Forelimb muscle (tissue), 1 donor: ENCODE measurements around the gene ZNF385B. TPM values are rescaled to one million over a fixed set of nuclear protein-coding genes. Genes with fewer than 3 reads are reported as not detected.

ENCODE experiments used
- DNase-seq: peaks from one replicate; pipeline ENCODE4 v3.0.0-alpha.2; 2013; ENCODE audit warnings: low read depth
- polyA plus RNA-seq: library from polyadenylated mRNA; unstranded; fragments of 120-200 nt; gene quantifications from one replicate; pipeline ENCODE4 v1.2.1, GENCODE V29; 2013; ENCODE audit not compliant: insufficient read length

ZNF385B gene
- polyA plus RNA-seq, 1 donor = 24.5 TPM

DNA sequence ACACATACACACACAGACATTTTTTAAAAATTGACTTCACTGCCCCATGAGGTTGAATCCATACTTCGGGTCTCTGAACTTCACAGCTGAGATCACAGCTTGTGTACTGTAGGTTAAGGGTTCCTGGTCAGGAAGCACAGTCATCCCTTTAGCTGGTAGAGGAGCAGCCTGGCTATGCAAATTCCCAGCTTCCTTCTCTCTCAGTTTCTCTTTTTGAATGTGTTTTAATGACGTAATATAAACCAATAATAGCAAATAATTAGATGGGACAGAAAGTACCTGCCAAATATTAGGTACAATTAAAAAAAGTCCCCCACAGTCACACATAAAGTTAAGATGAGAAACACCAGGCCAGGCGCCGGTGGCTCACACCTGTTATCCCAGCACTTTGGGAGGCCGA lies 178.7 kb downstream of the ZNF385B start:
- no peak for DNase-seq

DNA sequence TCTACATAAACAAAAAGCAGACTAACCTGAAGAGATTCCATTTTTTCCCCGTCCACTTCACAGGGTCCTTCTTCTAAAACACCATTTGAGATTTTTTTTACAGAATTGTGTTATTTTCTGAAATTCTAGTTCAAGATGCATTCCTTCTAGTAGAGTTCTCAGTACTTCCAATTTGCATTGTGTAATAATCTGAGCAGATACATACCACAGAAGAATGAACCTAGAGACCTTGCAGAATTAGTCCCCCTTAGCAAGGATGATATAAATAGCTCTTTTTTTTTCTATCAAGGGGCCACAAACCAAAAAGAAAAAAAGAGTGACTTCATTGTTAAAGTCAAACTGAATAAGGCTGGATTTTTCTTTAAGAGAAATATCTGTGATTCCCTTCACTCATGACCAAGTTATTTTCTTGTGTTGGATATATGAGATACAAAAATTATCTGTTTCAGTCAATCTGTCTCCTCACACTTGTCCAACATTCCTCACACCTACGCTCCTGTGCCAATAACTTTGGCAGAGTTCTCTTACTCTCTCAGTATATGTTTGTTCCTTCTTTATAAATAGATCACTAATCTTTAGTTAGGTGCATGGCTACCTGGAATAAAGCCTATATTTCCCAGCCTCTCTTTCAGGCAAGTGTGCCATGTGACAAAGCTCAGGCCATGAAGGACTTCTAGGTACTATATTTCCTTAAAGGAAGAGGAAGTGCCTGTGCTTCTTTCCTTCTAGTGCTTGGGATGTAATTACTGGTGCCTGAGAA lies 183.5 kb downstream of the ZNF385B start:
- no peak for DNase-seq

DNA sequence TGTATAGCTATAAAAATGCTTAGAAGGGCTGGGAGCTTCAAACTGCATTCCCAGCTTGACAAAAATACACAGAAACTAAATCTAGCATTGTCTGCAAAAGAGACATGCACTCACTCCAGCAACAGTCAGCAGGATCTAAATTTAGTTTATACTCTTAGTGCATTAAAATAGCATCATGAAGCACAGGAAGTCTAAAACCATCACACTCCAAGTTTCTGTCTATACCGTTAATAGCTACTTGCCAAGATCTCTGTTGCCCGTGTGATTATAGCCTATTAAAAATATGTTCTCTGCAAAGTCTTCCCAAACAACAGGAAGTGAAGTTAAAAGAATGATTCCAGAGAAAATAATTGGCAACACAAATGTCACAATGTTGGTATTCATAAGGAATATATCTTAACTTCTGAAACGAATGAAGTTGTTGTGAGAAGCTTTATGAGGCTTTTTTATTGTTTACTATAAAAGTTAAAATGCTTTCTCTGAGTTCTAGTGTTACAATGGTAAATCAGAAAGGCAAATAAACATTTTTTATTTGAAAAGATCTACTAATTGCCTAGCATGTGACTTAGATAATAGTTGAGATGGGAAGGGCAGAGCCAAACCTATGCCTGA lies 184.2 kb downstream of the ZNF385B start:
- DNase-seq = peak; percentile 32

DNA sequence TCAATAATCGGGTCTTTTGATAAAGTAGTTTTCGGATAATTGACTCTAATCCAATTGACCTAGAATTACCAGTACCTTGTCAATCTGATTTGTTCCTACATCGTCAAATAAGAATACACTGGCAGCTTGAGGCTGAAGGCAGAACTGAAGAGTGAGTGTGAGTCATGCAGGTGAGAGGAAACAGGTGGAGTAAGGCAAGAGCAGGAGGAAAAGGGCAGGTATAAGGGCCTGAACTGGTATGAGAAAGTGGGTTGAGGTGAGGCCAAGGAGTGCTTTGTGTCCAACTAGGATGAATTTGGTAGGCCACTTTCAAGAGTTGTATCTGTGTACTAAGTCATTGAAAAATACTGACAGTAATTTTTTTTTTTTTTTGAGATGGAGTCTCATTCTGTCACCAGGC lies 186.0 kb downstream of the ZNF385B start:
- no peak for DNase-seq

DNA sequence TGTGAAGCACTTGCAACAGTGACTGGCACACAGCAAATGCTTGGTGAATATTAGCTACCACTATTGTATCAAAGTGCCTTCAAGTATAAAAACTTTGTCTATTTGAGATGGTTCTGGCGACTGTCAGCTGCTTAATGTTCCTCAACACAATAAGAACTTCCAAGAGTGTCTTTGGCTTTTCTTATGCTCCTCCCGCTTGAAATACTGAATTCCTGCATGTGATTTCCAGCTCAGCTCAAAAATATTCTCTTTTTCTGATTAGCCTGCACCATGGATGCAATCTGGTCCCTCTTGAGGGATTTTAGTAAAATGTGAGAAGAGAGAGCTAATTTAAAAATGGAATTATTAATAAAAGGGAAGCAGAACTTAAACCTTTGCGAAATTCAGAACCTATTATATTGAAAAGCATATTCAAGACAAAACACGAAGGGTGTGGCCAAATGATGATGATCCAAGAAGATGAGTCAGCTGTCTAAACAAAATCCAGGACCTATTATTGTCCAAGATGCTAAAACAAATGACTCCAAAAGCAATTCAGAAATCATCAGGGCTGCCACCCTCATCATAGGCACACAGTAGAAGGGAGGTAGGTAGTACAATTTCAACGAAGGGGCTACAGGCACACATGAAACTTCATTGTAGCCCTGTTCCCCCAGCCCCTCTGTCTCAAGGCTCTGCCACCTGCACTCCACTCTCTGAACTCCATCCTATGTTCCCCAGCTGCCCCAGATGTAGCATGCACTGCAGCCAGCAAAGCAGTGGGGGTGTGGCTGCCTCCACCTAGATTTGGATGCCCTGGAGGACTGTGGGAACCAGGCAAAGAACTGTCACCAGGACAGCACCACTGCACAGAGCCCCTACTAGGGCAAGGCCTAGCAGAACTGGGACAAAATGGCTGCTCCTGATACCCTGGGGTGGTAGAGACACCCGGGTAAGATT lies 190.1 kb downstream of the ZNF385B start:
- DNase-seq = no peak

DNA sequence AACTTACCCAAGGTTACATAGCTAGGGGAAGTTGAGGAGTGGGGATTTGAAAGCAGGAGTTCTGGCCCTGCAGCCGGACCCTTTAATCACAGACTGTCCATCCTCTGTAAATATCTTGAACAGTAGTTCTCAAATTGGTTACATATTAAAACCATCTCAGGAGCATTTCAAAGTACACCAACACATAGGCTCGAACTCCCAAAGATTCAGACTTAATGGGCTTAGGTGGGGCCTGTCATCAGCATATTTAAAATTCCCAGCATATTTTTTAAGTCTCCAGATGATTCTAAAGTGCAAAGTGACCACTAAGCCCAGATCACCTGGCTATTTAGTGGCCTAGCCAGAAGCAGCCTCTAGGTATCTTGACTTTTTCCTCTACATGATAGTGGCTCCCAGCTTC lies 192.2 kb downstream of the ZNF385B start:
- DNase-seq = no peak

DNA sequence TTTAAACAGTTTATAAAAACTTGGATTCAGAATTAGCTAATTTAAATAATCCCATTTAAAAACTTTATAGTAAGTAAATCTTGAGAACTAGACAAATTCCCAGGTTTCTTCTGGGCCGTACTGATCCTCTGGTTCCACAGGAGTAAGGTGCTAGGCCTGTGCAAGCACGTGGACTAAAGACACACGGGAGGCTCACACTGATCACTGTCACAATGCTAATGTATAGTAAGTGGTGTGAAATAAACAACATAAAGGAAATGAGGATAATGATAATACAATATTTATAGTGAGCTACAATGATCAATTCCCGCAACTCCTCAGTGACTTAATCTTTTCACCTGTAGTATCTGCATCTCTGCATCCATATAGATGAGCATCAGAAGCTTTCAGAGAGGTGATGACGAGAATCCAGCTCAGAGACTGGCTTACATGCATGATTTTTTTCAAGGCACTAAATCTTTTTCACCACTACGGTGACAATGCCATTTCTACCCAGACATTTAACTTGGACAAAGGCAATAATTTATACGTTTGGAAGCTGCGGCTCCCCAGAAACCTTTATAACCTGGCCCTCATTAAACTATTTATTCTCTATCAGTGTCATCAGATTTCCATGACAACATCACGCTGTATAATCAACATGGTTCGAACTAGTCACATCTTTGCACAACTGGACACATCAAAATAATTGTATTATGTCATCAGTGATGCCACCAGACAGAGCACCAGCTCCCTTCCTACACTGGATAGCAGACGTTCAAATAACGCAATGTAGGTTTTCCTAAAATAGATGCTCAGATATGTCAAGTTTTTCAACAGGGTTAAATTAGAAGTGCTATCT lies 196.2 kb downstream of the ZNF385B start:
- no peak for DNase-seq

DNA sequence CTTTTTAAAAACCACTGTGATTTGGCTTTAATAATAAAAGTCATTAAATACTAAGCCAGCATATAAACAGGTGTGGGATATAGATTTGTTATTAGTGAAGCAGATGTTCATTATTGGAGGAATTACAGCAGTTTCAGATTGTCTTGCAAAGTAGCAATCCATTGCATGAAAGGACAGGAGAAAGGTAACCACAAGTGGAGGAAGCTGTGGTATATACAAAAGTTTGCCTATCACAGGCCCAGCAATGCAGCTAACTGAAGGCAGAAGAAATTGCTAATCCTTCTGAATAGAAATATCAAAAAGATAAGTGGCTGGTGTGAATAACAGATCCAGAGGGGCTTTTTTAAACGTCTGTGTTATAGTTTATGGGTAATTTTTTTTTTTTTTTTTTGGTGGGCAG lies 199.4 kb downstream of the ZNF385B start:
- DNase-seq = no peak

DNA sequence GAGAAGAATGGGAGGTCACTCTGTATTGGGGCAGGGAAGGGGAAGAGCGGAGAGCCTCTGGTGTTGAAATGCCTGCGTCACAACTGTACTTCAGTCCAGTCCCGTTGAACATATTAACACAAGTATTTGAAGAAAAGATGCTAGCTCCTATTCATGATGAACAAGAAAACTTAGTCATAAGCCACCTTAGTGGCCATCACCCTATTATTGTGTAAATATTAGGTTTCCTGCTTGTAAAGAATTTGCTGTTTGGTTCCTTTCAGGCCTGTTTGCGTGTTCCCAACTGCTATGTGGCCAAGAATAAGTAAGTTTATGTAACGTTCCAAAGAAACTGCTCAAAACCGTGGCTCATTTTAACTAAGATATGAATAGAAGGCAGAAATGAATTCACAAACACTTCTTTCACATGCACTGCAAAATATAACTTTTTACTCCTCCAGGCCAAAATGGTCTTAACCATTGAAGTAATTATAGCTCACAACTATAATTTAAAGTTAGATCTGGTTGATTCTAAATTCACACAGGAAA lies 204.3 kb downstream of the ZNF385B start:
- DNase-seq = no peak

DNA sequence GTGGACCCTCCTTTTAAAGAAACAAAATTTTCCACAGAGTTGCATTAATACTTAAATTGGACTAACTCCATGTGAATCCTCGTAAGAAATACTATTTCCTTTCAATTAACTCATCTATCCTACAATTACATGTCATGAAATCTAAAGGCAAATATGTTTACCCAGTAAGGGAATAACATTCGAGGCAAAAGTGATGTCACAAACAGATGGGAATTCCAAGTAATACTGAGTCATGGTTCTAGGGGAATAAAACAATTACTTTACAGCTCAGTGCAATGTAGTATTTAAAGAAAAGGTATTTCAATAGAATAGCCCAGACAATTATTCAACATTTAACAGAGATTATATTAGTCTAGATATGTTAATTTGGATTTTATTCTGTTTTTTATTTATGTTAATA lies 205.8 kb downstream of the ZNF385B start:
- no peak for DNase-seq

DNA sequence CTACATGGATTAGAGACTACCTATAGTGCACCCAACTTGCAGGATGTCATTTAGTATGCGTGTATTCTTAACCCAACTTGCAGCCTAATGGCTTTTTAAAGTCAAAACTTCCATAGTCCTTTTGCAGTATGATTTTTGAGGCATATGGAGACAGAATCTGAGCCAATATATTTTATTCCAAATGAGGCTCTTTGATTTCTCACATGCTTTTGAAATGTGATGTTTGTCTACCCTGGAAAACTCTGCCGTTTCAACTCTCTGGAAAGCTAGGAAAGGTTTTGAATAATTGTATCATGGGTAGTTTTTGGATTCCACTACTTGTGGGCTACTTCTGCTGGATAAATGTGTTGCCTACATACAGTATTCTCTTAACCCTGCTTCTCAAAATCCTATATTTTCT lies 206.6 kb downstream of the ZNF385B start:
- no peak for DNase-seq

DNA sequence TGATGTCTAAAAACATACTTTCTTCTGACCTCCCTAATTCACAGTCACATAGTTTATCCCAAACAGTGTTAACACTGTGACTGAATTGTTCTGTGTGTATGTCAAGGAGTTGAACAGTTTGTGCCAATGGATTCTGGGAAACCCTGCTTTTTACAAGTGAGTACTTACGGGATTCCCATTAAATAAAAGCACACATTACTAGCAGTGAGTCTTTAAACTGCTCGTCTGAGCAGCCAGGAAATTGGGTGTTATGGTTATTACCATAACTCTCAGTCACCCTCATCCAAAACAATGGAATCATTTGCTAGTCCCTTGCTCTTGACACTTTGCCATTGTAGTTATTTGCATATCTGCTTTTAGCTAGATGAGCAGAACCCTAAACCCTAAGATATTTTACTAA lies 209.1 kb downstream of the ZNF385B start:
- no peak for DNase-seq

DNA sequence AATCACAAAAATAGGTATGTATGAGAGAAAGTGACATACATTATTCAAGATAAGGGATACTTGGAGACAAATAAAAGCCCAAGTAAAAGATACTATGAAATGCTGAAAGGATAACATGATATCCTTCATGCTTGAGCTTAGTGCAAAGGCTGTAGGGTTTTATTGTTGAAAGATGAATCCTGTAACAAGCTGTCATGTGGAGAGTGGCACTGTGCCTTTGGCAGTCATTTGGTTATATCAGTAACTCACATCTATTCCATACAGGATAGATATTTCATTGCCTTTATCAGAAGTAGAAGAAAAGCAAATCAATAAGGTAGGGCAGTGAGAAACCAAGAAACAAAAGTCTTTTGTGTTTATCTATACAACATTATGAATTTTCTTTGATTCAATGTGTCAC lies 211.0 kb downstream of the ZNF385B start:
- DNase-seq = no peak

DNA sequence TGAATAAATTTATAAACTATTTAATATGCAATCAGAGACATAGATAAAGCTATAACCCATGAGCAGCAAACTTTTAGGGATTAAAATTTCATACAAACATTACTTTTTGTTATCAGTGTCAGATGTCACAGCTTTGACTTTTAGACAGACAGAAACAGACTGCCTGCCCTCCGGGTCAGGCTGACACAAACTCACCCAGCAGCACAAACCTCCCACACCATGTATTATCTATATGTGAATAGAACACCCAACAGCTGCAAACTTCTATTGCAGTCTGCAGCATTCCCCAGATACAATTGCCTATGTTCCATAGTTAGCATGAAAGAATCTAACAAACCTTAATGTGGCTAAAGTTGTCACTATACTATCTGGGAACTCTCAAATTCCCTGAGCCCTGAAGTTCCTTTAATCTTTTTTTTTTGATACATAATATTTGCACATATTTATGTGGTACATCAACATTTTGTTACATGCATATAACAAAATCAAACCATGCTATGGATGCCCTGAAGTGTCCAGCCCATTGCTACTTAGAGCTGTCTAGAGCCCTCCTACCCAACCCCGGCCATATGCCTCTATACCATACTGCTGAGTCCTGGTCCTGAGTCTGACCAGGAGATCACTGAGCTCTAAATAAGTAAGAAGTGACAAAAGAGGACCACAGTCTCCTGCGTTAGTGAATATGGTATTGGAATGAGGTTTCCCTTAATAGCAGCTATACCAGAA lies 214.4 kb downstream of the ZNF385B start:
- no peak for DNase-seq

DNA sequence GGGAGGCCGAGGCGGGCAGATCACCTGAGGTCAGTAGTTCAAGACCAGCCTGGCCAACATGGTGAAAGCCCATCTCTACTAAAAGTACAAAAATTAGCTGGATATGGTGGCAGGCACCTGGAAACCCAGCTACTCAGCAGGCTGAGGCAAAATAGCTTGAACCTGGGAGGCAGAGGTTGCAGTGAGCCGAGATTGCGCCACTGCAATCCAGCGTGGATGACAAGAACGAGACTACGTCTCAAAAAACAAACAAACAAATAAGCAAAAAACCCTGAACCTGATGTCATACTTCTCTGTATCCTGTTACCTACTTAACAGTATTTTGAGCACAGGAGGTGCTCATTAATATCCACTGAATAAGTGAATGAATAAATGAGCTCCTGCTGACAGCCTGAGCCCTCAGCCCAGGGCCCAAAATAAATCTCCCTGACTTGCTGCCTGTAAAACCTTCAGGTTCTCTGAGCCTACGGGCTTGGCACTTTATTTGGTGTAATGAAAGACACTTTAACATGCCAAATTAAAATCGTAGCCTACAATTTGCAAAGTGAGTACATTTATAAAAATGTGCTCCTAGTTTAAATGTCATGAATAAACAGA lies 215.1 kb downstream of the ZNF385B start:
- no peak for DNase-seq

DNA sequence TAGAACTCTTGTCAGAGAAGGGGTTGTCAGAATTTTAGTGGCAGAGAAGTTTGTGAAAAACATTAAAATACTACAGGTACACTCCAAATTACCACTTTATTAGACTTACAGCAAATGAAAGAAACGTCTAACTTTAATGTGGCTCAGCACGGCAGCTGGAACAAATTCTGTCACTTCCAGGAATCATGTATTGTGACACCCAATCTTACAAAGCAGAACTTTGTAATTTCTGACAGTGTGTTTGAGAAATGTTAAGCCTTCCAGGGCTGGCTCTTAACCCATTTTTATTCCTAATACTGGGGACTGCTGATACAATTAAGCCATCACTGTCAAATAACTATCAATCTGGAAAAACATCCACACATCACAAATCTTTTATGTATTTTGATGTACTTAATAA lies 216.4 kb downstream of the ZNF385B start:
- no peak for DNase-seq

DNA sequence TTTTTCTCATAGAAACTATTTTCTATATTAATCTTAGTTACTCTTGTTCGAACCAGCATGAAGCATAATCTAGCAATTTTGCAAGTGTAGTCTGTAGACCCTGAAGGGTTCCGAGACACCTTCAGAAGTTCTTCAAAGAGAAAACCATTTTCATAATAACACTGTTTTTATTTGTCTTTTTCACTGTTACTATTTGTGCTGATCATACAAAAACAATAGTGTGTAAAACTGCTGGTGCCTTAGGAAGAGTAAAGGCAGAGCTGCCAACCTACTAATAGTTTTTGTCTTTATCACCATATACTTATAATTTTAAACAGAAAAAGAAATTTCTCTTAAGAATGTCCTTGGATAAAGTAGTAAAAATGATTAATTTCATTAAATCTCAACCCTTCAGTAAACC lies 218.9 kb downstream of the ZNF385B start:
- no peak for DNase-seq

DNA sequence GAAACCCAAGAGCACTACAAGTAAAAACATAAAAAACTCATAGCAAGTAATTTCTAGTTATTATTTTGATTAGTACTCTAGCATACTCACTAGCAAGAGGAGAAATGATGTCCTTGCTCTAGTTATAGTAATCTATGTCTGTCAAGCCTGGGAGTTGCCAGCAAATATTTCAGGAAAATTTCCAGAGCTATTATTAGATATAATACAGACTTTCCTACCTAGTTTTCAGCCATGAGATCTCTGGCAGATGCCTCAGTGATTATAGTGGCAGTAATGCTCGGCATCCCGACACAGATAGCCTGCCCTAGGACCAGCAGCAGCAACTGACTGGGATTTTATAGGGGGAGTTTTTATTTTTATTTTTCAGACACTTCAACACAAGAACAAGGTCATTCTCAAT lies 224.4 kb downstream of the ZNF385B start:
- no peak for DNase-seq

DNA sequence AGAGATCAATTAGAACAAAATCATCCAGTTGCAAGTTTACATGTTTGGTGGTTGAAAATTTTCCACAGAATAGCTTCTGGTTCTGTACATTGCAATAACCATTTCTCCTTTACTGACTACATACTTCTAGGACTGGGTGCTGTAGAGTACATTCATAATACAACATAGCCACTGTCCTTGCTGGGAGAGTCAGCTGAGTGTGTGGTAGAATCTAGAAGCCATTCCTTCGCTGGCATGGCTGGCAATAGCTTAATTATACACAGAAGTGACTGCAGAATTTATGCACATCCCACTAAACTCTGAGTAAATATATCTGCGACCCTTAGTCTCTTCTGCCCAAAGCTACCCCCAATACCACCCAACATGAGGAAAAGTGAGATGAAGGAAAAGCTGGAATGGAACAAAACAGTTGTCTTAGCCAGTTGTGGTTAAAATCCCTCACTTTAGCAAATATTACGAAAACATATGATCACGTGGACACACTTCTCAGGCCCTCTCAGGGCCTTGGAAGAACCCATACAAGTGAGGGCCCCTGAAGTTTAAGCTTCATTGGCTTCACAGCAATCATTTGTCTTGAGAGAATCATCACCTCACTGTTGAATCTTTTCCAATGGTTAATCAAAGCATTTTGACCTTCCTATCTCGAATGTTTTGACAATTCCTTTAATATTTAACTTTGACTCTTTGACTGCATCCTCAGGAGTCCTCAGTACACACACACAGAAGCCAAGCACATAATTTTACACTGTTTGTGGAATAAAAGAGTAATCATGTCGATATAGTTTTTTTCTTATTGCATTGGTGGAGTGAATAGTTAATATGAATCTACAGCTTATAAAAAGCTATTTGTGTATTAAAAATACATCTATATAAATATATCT lies 225.1 kb downstream of the ZNF385B start:
- DNase-seq = no peak
